GM12878 (cell line): ENCODE data around the gene DSE. TPM values are rescaled to one million over a fixed set of nuclear protein-coding genes. Genes with fewer than 3 reads are reported as not detected.

ENCODE experiments used
- ATAC-seq: fragments of 200-7000 bp; cut with Tn5 transposase; 3 replicates; pipeline ENCODE4 v1.9.1; 2020; ENCODE audit warnings: mild to moderate bottlenecking, moderate library complexity
- BruUV-seq: library from RNA; stranded (reverse); fragments of 400-500 nt; replicated peaks from 2 replicates; lab custom pipeline; 2021; lab: Mats Ljungman, UMichigan
- CTCF ChIA-PET: fragments of 300-600 bp; sonication (Branson Sonifier 250); formaldehyde crosslinking; extraction: SDS; loops from one replicate; lab custom pipeline; 2021; ENCODE audit warnings: inconsistent platforms; lab: Yijun Ruan, JAX
- POLR2A ChIA-PET: fragments of 350-600 bp; formaldehyde crosslinking; extraction: SDS; loops from one replicate; lab custom pipeline; 2021; ENCODE audit warnings: inconsistent platforms; lab: Charles Lee
- RAD21 ChIA-PET: fragments of 300-600 bp; sonication (Branson Sonifier 250); formaldehyde crosslinking; loops from one replicate; lab custom pipeline; 2023; ENCODE audit warnings: antibody characterized with exemption; ENCODE audit not compliant: unreplicated experiment; lab: Charles Lee
- SMC1A ChIA-PET: fragments of 300-600 bp; sonication (Branson Sonifier 250); formaldehyde crosslinking; loops from one replicate; lab custom pipeline; 2023; ENCODE audit not compliant: unreplicated experiment, uncharacterized antibody; lab: Charles Lee
- DNase-seq: peaks from one replicate; pipeline ENCODE4 v3.0.0-alpha.2; 2011; ENCODE audit warnings: low read depth, low spot score
- FAIRE-seq: peaks from 3 replicates; lab custom pipeline; 2011; peaks lifted over from hg19 to GRCh38; lab: Jason Lieb, UNC
- H2AFZ ChIP-seq: 2 replicates; pipeline ENCODE4 v1.6.0; 2011; ENCODE audit warnings: low read depth, low read length, control low read depth; ENCODE audit not compliant: control insufficient read depth
- H3K27ac ChIP-seq: 2 replicates; pipeline ENCODE4 v1.5.1; 2011; ENCODE audit warnings: control low read depth; ENCODE audit not compliant: control insufficient read depth, insufficient read depth
- H3K27me3 ChIP-seq, 2 experiments: replicated peaks in 1 of 2; 2 replicates each; pipeline versions ENCODE4 v1.6.0 to v1.6.1; 2011; ENCODE audit warnings: low read length in 1 of 2; ENCODE audit not compliant: control insufficient read depth in 2 of 2, insufficient read depth in 2 of 2
- H3K36me3 ChIP-seq, 2 experiments: 2 replicates each; pipeline ENCODE4 v1.5.1; 2011; ENCODE audit warnings: low read length in 1 of 2; ENCODE audit not compliant: control insufficient read depth in 2 of 2, insufficient read depth in 2 of 2
- H3K4me1 ChIP-seq: 2 replicates; pipeline ENCODE4 v1.6.1; 2011; ENCODE audit warnings: mild to moderate bottlenecking, low read length, moderate library complexity, mixed read lengths; ENCODE audit not compliant: control insufficient read depth, insufficient read depth
- H3K4me2 ChIP-seq: 2 replicates; pipeline ENCODE4 v1.6.0; 2011; ENCODE audit warnings: control low read depth; ENCODE audit not compliant: control insufficient read depth, insufficient read depth
- H3K4me3 ChIP-seq: fragments of 200-600 bp; sonication (generic); 2 replicates; pipeline ENCODE4 v1.5.1; 2016
- H3K79me2 ChIP-seq: 2 replicates; pipeline ENCODE4 v1.6.0; 2011; ENCODE audit warnings: low read length; ENCODE audit not compliant: control insufficient read depth, insufficient read depth
- H3K9ac ChIP-seq: 2 replicates; pipeline ENCODE4 v1.8.0; 2011; ENCODE audit warnings: low read length, control low read depth, mixed read lengths; ENCODE audit not compliant: control insufficient read depth, insufficient read depth
- H3K9me3 ChIP-seq: replicated peaks from 3 replicates; pipeline ENCODE4 v1.5.1; 2011; ENCODE audit warnings: mild to moderate bottlenecking, low read length; ENCODE audit not compliant: control insufficient read depth, insufficient read depth
- H4K20me1 ChIP-seq: 2 replicates; pipeline ENCODE4 v1.6.0; 2011; ENCODE audit not compliant: control insufficient read depth, insufficient read depth
- CBFB ChIP-seq: IDR thresholded peaks from 2 replicates; pipeline ENCODE4 v1.6.1; 2016; ENCODE audit warnings: antibody characterized with exemption, low read depth
- IKZF1 ChIP-seq: fragments of 450-650 bp; conservative IDR thresholded peaks from 2 replicates; pipeline ENCODE4 v1.6.1; 2017; ENCODE audit warnings: antibody characterized with exemption, mild to moderate bottlenecking
- IKZF2 ChIP-seq, 2 experiments: fragments of 450-650 bp; IDR thresholded peaks; 2 replicates each; pipeline ENCODE4 v1.6.1; 2017; ENCODE audit warnings: mild to moderate bottlenecking in 2 of 2, moderate library complexity in 2 of 2
- PAX5 ChIP-seq: IDR thresholded peaks from 2 replicates; pipeline ENCODE4 v1.6.1; 2011; ENCODE audit warnings: low read depth, low read length, borderline replicate concordance
- SMAD5 ChIP-seq: IDR thresholded peaks from 2 replicates; pipeline ENCODE4 v1.6.1; 2016; ENCODE audit warnings: antibody characterized with exemption, low read depth
- SP1 ChIP-seq: IDR thresholded peaks from one replicate; pipeline ENCODE4 v1.6.1; 2011; ENCODE audit warnings: low read depth, low read length
- STAT3 ChIP-seq: IDR thresholded peaks from 2 replicates; pipeline ENCODE4 v1.6.1; 2011; ENCODE audit warnings: low read depth, low read length, improper control_type of control experiment
- TCF12 ChIP-seq: IDR thresholded peaks from 2 replicates; pipeline ENCODE4 v1.6.1; 2011; ENCODE audit warnings: low read depth, mild to moderate bottlenecking, low read length
- ZBED1 ChIP-seq: IDR thresholded peaks from 2 replicates; pipeline ENCODE4 v1.6.1; 2016; ENCODE audit warnings: borderline replicate concordance
- WGBS: methylation state at CpG from one replicate; pipeline ENCODE4 v1.1.6; 2016; ENCODE audit warnings: low lambda C conversion rate; ENCODE audit not compliant: insufficient replicate concordance, insufficient coverage; ENCODE audit errors: missing lambda C conversion rate; 5-methylcytosine and 5-hydroxymethylcytosine counted together
- in situ Hi-C: fragments of 300-500 bp; cut with MboI; formaldehyde crosslinking; loops from 9 replicates; pipeline ENCODE4 v1.14.3; 2018; ENCODE audit warnings: mixed read lengths
- intact Hi-C: fragments of 100-400 bp; cut with micrococcal nuclease; formaldehyde crosslinking; loops from one replicate; pipeline ENCODE4 v1.14.2; 2022; ENCODE audit not compliant: unreplicated experiment
- polyA plus RNA-seq, 11 experiments: library from polyadenylated mRNA; depleted of rRNA in 4 of 11; unstranded in 6 of 11; stranded (reverse) in 5 of 11; fragments of >200 nt; fragmentation: Nextera tagmentation in 4 of 11; fragmentation: Illumina TruSeq in 1 of 11; extraction: Ambion mirVana in 4 of 11; extraction: Trizol in 1 of 11; gene quantifications; 1 replicate in 1 of 11; 2 replicates in 10 of 11; pipeline versions ENCODE4 v1.2.1 to v1.2.3, GENCODE V29; 2011 to 2016; ENCODE audit warnings: inconsistent platforms in 2 of 11, missing spikeins in 2 of 11, low read depth in 1 of 11
- total RNA-seq, 4 experiments: library from RNA; depleted of rRNA in 3 of 4; stranded (reverse); fragments of >200 nt in 3 of 4; fragmentation: Illumina TruSeq in 1 of 4; extraction: Trizol in 1 of 4; gene quantifications; 2 replicates each; pipeline versions ENCODE4 v1.2.1 to v1.2.3, GENCODE V29; 2013 to 2021

DSE gene
- total and polyA plus RNA-seq, 10 of the 15 experiments (the other 5 are each of a cell fraction or from before 2014, with no cell fraction given), result 12.6 to 76.4 (median 43.0) TPM

DNA sequence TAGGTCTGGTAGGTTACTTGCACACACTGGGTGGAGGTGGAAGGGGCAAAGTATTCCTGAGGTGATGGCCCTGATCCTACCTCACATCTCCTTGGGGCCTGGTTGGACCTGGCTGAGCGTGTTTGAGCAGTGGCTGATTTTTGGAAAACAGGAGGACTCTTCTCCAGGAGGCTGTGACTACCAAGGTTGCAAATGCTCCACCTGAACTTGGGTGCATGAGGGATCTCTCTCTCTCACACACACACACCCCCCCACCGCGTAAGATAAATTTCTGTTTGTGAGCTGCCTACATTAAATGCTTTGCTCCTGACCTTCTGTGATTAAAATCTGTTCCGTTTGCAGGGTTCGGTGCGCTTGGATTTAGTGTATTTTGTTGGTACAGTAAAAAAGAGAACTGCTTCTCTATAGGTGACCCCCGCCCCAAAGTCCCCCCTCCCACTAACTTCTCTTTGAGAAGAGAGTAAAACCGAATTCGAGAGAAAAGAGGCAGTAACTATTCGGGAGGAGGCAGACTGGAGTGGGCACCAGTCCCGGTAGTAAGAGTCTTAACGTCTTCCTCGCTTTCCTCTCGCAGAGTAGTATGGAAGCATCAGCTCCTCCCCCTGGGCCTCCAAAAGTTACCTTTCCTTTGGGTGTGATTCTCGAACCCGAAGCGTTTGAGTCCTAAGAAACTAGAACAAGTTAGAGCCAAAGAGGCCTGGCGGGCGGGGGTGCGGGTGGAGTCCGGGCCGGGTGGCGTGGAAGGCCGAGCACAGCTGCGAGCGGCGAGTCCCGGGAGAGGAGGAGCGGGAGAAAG, 585 bp upstream of the DSE start:
- intact Hi-C loops, result loop anchor here (2.0 to 10.0 kb wide), 3 partner anchors 39 to 295 kb away; partner anchors contain the start of gene ZUP1
- Histone ChIP-seq H3K9me3 (no peaks in the 10 kb centered on the region), H3K27ac (peak overlapping the region; percentile 92), H3K4me3 (peak overlapping the region; percentile 92), H3K36me3 (no peaks in the 10 kb centered on the region; a peak in 1 of 4 replicates)
- CTCF ChIA-PET, result interaction anchor here (1.0 to 2.0 kb wide), 6 partner anchors 20 to 102 kb away, joined by 3 to 13 read pairs (median 8); no protein-coding TSS in a partner anchor
- 3% methylated on average over 28 of the region's 29 CpGs for WGBS
- FAIRE-seq, result no peak
- TF ChIP-seq TCF12 (0 out of 2 replicates have a peak, but pooled peaks have one; percentile 28), IKZF1 (0 out of 2 replicates have a peak, but pooled peaks have one; percentile 5), IKZF2 (IDR thresholded peaks at IDR 0.05) (0 out of 4 replicates have a peak, but pooled peaks of 1 of the 2 experiments have one; percentile 32), CBFB (0 out of 2 replicates have a peak, but pooled peaks have one; percentile 30), PAX5 (no peak), SP1 (peak; percentile 18), ZBED1 (no peak), SMAD5 (no peak), STAT3 (peak; percentile 10; the same call in 1 of the 2 replicates)
- TF ChIP-seq, all 136 proteins: peak for 6
- no peaks in the 10 kb centered on the region; the same call in 1 of the 2 replicates for H4K20me1 ChIP-seq
- H3K4me2 ChIP-seq, result peak overlapping the region; percentile 53
- H3K4me1 ChIP-seq, result peaks cover 23% of the 10 kb centered on the region
- peak overlapping the region; percentile 90 for H3K9ac ChIP-seq
- RAD21 ChIA-PET, result interaction anchor here (1.0 to 2.3 kb wide), 10 partner anchors 16 to 82 kb away, joined by 3 to 14 read pairs (median 5); no protein-coding TSS in a partner anchor
- DNase-seq (no peak), ATAC-seq (peak; percentile 65)
- POLR2A ChIA-PET, result interaction anchor here (1.0 to 2.1 kb wide), 5 partner anchors 9 to 269 kb away, joined by 3 to 7 read pairs (median 5); partner anchors contain the start of gene RWDD1
- peaks cover 52% of the 10 kb centered on the region for H3K79me2 ChIP-seq
- no peaks in the 10 kb centered on the region for H3K27me3 ChIP-seq
- BruUV-seq, result TSS peak; percentile 79
- SMC1A ChIA-PET, result interaction anchor here (0.9 to 7.7 kb wide), 18 partner anchors 8 to 152 kb away, joined by 3 to 92 read pairs (median 5); no protein-coding TSS in a partner anchor
- in situ Hi-C loops, result no loop called here
- peak overlapping the region; percentile 76 for H2AFZ ChIP-seq
